Body of pancreas (tissue), 4 donors: ENCODE measurements around the gene LDHB.

Experiments used
- CTCF ChIP-seq, 7 experiments: fragments of 450-650 bp in 4 of 7; fragments of 200-600 bp in 3 of 7; sonication (generic) in 3 of 7; IDR thresholded peaks; one replicate each; pipeline ENCODE4 v1.5.1; 2016 to 2019; ENCODE audit warnings: antibody characterized with exemption in 7 of 7
- POLR2A ChIP-seq, 3 donors: fragments of 450-650 bp; IDR thresholded peaks; one replicate each; pipeline ENCODE4 v1.6.1; 2016; ENCODE audit warnings: antibody characterized with exemption in 3 of 3, mild to moderate bottlenecking in 2 of 3

GRCh38 chr12:21657326-21658077 is at the start of gene LDHB:
- TF ChIP-seq POLR2A (IDR thresholded peaks at IDR 0.05) (peak; percentile 89 to 98 (median 97)), CTCF (IDR thresholded peaks at IDR 0.05) (peak in 1 of 7 experiments; percentile 1)
